HG03108 (cell line): ENCODE data around the gene INHBB.
"Not testable (repeated sequence)": the region's sequence is repeated elsewhere in the genome, so short reads cannot be mapped to it uniquely, and the experiment has no call there.

ENCODE experiments used
- ATAC-seq: cut with Tn5 transposase; IDR thresholded peaks from one replicate; pipeline ENCODE4 v1.9.1; 2021; ENCODE audit warnings: moderate library complexity; ENCODE audit not compliant: unreplicated experiment

Gene INHBB

GRCh38 chr2:120376679-120377640 is 31.0 kb downstream of the INHBB start:
- ATAC-seq, result no peak

- ATAC-seq, result no peak
These were observed 32.7 kb downstream of the INHBB start for GRCh38 chr2:120378605-120379004.

GRCh38 chr2:120379916-120380893 is 34.3 kb downstream of the INHBB start:
- no peak for ATAC-seq

- ATAC-seq, result no peak
These were observed 35.3 kb downstream of the INHBB start for GRCh38 chr2:120381192-120381591.

GRCh38 chr2:120381661-120382060 is 35.7 kb downstream of the INHBB start:
- no peak for ATAC-seq

GRCh38 chr2:120382541-120383144 is 36.7 kb downstream of the INHBB start:
- no peak for ATAC-seq

GRCh38 chr2:120383191-120383590 is 37.3 kb downstream of the INHBB start:
- no peak for ATAC-seq

GRCh38 chr2:120383631-120384340 is 37.9 kb downstream of the INHBB start:
- ATAC-seq, result no peak

- ATAC-seq, result no peak
These were observed 38.8 kb downstream of the INHBB start for GRCh38 chr2:120384486-120385354.

GRCh38 chr2:120385355-120386127 is 39.6 kb downstream of the INHBB start:
- ATAC-seq, result no peak

- ATAC-seq, result no peak
These were observed 42.5 kb downstream of the INHBB start for GRCh38 chr2:120388222-120389035.

GRCh38 chr2:120389036-120389391 is 43.1 kb downstream of the INHBB start:
- ATAC-seq, result no peak

GRCh38 chr2:120390381-120391055 is 44.6 kb downstream of the INHBB start:
- ATAC-seq, result no peak

- ATAC-seq, result not testable (repeated sequence)
These were observed 45.4 kb downstream of the INHBB start for GRCh38 chr2:120391382-120391781.

GRCh38 chr2:120391911-120392665 is 46.2 kb downstream of the INHBB start:
- no peak for ATAC-seq

- no peak for ATAC-seq
These were observed 47.0 kb downstream of the INHBB start for GRCh38 chr2:120392923-120393322.

GRCh38 chr2:120393456-120393855 is 47.5 kb downstream of the INHBB start:
- ATAC-seq, result no peak
